NCI-H2029 treated with DMSO at 0.1 percent for 48 hours (cell line): ENCODE measurements around the gene SLX4IP.

ENCODE experiments used
- DNase-seq: peaks from one replicate; lab custom pipeline; 2025; lab: John Stamatoyannopoulos, UW

SLX4IP gene

DNA sequence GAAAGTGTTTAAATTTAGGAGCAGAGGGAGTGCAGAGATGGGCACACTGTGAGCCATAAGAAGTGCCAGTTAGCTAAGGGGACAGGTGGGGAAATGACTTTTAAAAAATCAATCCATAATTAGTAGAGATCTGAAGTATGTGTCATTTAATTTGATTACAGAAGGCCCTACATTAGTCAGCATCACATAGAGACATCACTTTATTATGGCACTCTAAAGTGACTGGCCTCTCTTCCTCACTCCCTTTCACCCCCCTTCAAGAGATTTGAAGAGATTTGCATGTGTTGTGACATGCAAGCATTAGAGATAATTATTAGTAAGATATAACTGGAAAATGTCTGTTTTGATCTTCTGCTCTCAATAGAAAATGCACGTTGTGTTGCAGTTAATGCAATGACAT is 86.7 kb downstream of the SLX4IP start:
- no peak for DNase-seq

DNA sequence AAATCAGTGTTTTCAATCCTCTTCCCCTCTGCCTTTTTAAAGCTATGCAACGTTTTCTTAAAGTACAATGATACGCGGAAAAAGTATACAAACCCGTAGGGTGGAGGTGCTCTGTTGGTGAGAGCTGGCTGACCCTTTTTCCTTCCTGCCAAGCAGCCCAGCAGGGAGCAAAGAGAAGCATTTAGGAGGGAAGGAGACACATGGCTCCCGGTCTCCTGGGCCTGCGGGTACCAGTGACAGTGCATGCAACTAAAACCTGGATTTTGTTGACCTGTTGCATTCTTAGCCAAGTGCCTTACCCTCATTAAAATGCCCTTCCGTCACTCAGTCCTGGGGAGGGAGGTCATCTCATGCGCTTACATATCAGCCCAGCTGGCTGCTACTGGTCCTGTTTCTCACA is 87.2 kb downstream of the SLX4IP start:
- no peak for DNase-seq

GRCh38 chr20:10523443-10523842 is 88.3 kb downstream of the SLX4IP start:
- DNase-seq, result peak; percentile 47

DNA sequence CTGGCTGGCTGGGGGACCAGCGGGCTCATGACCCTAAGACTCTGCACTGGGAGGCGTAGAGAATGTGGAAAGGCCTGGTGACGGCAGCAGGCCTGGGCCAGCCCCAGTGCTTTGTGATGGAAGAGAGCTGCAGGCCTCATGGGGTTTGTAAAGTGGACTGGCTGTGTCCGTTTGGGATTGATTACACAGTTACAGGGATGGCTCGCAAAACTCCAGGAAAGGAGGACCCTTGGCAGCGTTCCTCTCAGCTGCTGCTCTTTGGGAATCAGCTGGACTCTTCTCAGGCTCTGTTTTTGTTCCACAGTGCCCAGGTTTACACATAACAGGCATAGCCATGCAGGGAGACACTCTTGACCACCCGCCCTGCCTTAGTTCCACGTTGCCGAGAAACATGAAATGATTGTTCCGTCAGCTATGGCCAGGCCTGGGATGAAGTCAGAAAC is 89.0 kb downstream of the SLX4IP start:
- peak; percentile 32 for DNase-seq

- peak; percentile 7 for DNase-seq
Observed at GRCh38 chr20:10524643-10525042, 89.5 kb downstream of the SLX4IP start.

DNA sequence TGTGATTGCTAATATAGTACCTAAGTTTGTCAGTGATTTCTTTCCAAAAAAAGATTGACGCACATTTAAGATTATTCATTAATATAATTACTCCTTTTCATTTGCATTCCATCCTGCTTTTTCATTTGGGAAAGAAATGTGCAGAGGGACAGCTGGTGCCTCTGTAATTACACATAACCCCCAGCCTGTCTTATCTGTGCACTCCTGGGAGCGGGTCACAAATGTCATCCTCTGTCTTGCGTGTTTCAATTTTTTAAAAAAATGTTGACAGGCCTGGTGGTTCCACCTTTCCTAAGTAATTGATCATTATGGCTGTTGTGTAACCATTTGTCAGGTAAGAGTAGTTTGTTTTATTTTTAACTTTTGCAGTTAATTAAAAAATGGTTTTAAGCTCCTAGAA is 92.7 kb downstream of the SLX4IP start:
- DNase-seq, result no peak

DNA sequence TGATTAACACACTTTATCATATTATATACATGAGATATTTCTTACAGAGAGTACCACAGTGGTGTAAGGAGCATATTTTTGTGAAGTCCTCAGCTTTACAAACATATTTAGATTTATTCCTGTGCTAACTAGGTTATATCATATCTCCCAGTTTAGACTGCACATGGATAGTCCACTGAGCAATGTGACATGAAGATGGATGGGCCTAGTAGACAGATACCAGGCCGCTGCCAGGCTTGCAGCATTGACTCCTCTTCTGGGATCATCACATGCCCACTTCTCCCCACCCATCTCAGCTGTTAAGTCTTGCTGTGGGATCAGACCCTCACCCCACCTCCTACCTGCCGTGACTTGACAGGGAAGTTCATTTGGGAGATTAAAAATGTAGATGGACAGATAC is 95.8 kb downstream of the SLX4IP start:
- no peak for DNase-seq

GRCh38 chr20:10531848-10532247 is 96.7 kb downstream of the SLX4IP start:
- no peak for DNase-seq

DNA sequence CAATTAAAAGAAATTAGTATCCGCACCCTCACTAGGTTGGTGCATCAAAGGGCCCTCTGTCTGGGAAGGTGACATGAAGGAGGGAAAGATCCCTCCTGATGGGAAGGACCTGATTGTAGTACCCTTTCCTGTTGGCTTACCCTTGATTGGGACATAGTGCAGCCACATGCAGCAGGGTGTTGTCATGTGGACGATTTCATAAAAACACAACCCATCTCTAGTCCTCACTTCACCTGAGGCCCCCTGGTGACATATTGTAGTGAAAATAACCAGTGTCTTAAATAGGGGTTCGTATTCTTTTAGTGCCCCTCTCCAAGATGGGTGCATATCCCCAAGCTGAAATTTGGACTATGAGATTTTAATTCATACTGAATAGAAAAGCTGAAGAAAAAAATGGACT is 97.3 kb downstream of the SLX4IP start:
- no peak for DNase-seq

DNA sequence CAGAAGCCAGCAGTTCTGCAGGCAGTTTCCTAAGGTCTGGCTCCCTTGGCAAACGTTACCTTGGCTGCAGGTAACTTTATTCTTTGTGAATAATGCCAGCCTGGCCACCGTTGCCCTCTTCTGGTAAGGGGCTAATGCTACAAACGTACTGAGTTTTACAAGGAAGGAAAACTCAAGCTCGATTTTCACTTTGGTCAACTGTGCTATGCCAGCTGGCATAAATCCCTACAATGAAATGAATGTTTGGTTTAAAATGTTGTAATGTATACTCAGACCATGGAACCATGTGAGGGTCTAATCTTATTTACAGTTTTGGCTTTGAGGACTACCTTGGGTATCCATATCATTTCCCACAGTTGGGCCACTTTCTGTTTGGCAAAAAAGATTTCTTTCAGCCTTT is 101.4 kb downstream of the SLX4IP start:
- DNase-seq, result peak; percentile 48

- no peak for DNase-seq
Observed at GRCh38 chr20:10537850-10538480, 102.9 kb downstream of the SLX4IP start.

DNA sequence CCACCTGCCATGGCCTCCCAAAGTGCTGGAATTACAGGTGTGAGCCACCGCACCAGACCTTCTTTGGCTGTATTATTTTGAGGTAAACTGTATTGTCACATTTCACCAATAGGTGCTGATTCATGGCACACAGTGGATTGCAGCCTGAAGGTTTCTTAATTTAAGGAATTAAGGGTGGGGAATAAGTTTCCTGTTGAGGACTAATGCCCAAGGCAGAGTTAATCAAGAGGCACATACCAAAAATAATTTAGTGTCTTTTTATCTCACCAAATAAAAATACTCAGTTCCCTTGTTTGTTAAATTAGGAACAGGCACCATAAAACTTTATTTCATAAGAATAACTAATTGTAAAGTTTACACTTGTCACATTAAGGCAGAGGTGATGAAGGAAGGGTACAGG is 103.7 kb downstream of the SLX4IP start:
- no peak for DNase-seq

DNA sequence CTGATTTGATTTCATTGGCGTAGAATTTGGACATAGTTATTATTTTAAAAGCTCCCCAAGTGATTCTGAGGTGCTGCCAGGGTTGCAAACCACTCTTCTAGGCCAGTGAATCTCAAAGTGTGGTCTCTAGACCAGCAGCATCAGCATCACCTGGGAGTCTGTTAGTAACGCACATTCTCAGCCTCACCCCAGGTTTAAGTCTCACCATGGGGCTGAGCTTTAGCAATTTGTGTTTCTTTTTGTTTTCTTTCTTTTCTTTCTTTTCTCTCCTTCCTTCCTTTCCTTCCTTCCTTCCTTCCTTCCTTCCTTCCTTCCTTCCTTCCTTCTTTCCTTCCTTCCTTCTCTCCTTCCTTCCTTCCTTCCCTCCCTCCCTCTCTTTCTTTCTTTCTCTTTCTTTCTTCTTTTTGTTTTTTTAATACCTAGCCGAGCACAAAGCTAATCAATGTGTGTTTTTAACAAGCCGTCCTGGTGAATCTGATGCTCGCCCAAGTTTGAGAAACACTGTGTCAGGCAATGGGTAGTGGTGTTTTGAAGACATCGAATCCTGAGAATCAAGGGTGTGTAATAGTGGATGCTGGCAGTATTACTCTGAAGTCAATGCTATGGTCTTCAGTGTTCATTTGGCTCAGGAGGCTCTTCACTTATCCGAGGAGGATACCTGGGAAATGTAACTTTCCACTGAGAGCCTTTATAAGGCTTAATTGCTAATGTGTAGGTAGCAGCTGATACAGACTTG is 104.9 kb downstream of the SLX4IP start:
- no peak for DNase-seq

DNA sequence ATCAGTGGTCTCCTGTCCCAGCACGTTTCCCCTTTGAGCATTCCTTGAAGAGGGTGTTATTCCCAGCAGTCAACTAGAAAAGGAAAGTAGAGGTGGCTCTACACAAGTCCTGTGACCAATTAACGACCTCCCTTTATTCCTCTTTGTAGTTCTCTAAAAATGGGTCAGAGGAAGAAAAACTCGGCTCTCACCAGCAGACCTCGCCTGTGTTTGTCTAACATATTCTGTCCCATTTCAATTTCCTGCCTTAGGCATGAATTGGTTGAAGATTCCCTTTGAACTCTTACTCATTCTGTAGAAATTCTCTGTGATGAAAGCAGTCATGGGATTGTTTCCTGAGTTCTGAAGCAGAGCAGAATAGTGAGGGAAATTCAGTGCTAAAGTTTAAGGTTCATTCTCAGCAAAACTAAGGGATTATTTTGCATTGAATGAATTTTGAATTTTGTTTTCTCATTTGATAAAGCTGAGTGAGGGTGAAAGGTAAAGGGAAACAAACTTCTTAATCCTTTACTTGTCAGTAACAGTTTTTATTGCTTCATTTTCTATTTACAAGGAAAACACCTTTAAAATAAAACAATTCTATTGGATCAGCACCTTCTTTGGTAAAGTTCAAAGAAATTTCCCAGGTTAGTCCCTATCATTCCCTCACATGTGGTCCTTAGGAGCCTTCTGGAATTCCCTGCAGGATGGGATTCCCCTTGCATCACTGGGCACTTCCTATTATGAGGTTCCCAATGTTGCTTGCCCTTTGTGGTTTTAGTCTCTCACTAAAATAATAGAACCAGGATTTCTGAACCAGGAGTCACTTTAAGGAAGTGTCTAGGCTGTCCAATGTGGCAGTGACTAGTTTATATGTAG is 105.8 kb downstream of the SLX4IP start:
- no peak for DNase-seq

DNA sequence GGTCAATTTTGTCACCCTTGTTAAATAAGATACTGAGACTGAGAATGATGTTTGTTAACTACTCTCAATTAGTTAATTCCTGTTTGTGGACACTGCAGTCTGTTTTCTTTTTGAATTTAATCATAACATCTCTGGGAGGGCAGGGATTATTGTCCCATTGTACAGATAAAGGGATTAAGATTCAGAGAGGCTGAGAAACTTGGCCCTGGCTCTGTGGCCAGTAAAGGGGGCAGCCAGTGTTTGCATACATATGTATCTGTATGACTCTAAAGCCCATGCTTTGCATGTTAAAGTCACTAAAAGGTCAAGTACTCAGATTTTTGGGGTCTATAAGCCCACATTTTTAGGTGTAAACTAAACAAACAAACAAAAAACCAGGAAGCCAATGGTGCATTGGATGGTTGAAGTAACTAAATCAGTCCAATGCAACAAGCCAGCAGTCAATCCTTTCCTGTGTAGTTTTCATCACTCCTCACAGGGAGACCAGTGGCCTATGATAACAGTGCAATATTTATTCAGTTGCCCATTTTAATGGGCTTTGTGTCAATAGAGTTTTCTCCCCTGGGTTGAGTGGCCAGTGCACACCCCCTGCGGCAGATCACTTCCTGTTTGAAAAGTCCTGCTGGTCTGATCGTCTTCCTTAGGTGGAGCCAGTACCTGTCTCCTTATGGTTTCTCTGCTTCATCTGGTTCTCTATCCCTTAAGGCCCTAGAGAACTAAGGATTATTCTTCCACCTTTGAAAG is 106.7 kb downstream of the SLX4IP start:
- peak; percentile 40 for DNase-seq

GRCh38 chr20:10542442-10542841 is 107.3 kb downstream of the SLX4IP start:
- no peak for DNase-seq

DNA sequence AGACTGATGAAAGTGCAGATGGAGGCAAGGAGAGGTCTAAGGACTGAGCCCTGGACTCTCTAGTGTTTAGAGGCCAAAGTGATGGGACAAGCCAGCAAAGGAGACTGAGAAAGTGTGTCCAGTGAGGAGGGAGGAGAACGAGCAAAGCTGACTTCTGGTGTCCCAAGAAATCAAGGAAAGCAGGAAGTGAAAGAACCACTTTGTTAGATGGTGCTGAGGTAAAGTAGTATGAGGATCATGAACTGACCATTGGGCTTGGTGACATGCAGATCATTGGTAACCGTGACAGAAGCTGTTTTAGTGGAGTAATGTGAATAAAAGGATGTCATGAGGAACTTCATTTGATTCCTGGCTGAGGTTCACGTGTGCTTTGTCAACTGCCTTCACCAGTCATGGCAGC is 108.4 kb downstream of the SLX4IP start:
- no peak for DNase-seq

DNA sequence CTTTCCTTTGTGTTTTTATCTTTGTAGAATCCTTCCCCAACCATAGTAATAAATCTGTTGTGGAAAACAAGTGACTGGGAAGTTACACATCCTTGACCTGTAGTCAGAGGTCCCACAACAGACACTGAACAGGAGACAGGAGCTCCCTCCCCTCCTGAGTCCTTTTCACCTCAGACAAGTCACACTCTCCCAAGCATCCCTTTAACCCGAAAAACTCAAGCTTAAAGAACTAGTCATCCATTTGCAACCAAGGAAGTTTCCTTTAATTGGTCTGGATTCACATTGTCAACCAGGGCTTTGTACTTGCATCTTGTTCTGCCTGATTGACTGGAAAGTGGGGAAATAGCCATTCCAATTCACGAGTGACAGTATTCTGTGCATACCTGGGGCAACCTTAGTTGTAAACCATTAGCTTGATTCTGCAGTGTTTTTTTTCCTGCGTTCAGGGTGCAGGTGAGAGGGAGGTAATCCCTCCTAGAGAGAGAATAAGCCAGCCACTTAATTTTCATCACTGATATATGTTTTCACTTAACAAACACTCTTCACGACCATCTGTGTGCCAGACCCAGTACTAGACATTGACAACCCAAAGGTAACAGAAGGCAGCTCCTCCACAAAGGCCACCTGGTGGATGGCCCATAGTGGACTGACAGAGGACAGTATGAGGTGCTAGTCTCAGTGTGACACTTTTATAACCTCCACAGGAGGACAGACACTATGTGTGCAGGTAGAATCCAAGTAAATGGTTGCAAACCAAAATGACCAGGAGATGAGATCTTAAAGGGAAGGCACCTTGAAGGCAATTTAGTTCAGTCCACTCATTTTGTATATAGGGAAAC is 112.4 kb downstream of the SLX4IP start:
- DNase-seq, result no peak

- DNase-seq, result no peak
Observed at GRCh38 chr20:10549511-10549910, 114.4 kb downstream of the SLX4IP start.

DNA sequence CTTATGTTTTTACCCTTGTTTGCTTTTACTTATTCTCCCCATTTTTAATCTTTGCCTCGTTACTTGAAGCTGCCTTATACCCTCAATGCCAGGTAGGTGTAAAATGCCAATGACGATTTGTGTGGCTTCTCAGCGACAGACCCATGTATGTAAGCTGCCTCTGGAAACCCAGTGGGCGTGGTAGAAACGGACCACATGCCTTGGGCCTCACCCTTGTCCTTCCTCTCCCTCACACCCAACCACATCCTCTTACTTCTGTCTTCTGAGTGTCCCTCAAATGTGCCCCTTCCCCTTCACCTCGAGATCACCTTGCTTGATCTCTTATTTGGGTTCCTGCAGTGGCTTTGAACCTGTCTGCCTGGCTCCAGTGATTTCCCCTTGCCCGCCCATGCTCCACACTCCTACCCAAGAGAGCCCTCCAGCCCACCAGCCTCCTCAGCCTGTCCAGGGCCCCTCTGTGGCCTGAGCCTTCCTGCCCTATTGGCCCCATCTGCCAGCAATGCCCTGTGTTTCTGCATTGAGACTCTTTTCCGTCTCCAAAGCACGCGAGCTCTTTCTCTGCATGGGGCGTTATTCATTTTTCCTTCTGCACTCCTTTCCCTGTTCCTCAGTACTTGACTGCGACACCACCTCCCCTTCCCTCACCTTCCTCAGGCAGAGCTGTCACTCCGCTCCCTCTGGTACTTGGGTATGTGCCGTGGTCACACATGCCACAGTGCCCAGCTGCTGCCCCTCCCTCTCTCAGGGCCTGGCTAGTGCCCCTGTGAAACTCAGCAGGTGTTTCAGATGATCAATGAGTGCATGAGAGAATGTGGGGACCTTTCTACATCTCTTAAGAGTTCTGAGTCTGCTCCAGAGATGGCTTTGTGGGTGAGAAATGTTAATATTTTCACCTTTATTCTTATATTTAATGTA is 115.4 kb downstream of the SLX4IP start:
- DNase-seq, result no peak
